Kidney tubule cell (primary cell): ENCODE measurements around the gene TCF7L2.

Experiments
- DNase-seq: peaks from one replicate; pipeline ENCODE4 v3.0.0-alpha.2; 2018; ENCODE audit warnings: low spot score

Gene TCF7L2

DNA sequence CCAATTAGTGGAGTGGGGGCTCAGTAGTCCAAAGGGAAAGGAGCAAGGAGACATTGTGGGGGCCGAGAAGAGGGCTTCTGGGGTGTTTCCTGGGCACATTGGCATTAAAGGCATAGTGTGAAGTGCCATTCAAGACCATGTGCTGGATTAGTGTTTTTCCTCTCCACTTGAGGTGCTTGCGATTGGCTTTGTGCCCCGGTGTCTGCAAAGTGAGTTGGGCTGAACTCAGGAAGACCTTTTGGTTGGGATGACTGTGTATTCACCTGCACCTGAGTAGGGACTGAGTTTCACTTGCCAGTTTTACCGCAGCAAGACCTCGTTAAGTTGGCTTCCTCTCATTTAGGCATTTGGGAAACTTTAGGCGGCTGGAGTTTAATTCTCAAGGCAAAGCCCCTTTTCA lies 73.0 kb downstream of the TCF7L2 start:
- no peak for DNase-seq

DNA sequence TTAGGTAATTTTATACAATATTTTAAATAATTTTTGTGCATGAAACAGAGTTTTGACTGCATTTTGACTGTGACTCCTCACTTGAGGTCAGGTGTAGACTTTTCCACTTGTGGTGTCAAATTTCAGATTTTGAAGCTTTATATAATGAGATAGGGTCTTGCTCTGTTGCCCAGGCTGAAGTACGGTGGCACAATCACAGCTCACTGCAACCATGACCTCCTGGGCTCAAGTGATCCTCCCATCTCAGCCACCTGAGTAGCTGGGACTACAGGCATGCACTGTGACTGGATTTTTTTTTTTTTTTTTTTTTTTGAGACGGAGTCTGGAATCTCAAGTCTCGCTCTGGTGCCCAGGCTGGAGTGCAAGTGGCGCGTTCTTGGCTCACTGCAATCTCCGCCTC lies 74.9 kb downstream of the TCF7L2 start:
- DNase-seq, result no peak

DNA sequence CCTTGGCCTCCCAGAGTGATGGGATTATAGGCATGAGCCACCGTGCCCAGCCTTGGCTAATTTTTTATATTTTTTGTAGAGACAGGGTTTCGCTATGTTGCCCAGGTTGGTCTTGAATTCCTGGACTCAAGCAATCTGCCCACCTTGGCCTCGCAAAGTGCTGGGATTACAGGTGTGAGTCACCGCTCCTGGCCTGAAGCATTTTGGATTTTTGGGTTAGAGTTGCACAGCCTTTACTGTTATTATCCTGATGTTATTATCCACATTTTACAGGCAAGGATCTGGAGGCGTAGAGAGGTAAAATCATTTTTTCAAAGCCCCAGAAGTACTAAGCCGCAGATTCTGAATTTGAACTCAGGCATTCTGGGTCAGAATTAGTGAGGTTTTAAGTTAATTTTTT lies 75.4 kb downstream of the TCF7L2 start:
- no peak for DNase-seq

DNA sequence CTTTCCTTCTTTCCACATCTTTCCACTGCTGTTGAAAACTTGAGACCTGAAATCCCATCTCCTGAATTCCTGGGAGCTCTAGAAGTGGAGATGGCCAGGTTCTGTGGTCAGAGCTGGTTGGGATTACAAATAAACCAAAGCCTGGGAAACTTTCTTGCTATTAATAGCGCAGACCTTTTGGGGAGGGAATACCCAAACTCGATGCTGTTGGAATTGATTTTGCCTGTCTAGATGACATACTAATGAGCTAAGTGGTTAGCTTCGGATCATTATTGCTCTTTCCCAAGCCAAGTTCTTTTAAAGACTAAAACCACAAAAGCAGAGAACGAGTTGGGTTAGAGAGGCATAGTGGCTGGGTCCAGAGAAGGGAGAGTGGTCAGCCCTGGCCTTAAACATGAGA lies 76.6 kb downstream of the TCF7L2 start:
- DNase-seq, result peak; percentile 60

DNA sequence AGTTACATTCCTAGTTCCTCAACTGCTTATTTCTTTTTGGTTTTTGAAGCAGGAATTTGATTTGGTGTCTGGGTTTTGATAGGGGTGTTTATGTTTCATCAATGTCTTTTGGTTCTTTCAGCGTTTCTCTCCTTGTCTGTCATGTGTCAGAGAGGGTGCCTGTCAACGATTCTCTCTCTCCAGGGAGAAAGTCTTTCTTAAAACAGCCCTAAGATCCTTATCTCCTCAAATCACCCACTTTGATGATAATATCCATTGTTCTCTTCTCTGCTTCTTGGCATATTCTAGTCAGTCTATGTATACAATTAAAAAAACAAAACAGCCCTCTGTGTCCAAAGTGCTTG lies 77.2 kb downstream of the TCF7L2 start:
- DNase-seq, result no peak

DNA sequence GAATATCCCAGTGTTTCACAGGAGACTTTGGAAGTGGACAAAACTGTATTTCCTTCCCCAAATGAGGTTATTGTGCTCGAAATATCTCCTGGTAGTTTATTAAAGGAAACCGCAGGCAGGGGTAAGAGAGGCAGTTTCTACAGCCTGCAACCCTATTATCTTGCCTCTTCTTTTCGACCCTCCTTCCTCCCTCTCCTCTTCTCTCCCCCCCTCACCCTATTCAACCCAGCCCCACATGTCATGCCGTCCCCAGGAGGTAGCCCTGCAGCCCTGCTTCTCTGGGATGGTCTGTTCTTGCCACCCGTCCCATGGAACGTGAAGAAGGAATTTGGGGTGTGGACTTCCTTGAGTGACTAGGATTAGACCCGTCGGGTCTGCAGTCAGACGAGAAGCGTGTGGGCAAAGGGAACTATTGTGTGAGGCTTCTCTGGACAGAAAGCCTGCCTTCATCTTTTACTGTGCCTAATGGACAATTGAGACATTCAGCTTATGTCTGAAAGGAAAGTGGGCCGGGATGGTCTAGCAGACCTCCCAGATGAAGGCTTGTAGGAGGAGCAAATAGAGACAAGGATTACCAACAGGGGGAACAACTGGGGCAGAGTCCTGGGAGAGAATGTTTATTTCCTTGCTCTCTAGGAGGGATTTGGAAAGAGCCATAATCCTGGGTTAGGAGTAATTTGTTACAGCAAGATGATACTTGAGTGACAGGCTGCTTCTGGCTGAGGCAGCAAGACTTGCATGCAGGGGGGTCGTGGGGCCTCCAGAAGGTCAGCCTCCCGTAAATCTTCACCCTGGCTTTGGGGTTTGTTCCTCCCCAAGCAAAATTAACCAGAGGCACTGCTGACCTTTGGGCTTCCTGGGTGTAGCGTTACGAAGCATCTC lies 77.8 kb downstream of the TCF7L2 start:
- DNase-seq, result no peak

DNA sequence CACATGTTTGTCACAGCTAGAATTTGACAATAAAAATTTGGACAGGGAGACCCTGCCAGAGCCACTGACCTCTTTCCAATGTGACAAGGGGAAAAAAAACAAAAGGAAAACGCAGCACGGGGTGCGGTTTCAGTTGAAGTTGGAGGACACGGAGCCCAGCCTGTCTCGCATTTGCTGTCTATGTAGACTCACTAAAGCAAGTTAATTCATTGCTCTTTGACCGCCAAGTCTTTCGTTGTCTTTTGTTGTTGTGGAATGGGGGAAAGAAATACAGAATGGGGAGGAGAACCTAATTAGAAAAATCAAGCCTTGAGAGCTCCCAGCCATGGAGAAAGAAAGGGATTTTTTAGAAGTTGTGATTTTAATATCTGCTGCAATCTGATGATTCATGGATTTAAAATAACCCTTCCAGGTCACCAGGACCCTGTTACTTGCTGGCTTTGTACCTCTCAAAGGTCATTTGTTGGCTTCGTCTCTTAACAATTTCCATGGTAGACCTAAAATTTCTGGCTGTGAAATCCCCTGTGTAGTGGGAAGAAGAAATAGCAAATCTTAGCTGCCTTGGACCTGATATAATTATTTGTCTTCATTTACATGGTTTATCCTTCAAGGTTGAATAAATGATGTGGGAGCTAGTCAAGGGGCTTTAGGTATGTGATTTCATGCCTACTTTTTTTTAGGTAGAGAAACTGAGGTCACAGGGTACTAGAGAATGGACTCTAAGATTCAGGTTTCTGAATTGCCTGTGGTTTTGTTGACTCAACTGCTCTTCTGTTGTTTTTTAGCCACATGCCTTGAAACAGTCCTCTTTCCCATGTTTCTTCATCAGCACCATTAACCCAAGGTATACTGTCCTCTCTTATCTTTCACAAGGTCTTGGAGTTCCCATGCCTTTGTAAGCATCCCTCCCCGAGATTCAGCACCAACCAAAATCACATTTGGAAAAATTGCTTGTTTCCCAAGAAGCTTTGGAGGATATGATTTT lies 78.7 kb downstream of the TCF7L2 start:
- no peak for DNase-seq

DNA sequence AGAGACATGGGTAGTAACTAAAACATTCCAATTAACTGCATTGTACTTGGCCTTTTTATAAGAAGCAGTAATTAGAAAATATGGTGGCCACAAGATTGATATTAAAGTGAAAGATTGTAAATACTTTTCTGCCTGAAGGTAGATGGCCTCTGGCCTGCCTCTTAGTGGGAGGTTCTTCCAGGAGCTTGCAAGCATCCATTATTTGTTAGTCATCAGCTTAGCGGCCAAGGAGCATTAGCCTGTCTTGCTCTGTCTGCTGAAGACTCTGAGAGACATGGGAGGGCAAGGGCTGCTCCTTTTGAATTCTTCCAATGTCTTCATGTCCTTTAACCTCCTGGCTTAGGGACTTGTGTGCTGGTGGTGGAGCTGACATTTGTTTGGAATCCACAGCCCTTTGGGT lies 80.4 kb downstream of the TCF7L2 start:
- DNase-seq, result peak; percentile 56

DNA sequence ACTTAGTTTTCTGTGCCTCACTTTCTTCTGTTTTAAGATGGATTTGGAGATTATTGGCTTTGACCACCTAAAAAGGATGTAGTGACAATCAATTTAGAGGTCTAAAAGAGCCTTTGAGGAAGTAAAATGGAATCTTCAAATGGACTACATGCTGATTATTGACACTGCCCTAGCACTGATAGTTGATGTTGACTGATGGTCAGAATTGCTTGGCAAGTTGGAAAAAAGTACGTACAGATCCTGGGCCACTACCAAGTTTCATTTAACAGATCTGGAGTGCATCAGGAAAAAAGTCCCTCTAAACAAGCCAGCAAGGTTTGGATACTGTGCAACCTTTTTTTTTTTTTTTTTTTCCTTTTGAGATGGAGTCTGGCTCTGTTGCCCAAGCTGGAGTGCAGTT lies 81.1 kb downstream of the TCF7L2 start:
- DNase-seq, result no peak

DNA sequence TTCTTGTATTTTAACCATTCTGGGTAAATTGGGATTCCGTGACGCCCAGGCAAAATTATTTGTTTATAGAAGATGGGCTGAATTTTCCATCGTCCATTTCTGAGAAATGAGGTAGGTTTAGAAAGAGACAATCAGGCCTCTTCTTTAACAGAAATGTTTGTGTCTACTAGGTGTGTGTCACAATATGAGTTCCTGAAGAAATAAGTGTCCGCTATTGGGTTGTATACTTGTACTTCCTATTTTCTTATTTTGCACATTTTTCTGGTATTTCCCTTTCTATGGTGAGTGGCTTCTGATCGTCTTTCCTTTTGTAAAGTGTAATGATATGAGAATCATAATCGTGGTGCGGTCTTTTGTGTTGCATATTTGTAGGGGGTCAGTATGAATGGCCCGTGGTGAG lies 83.9 kb downstream of the TCF7L2 start:
- no peak for DNase-seq

DNA sequence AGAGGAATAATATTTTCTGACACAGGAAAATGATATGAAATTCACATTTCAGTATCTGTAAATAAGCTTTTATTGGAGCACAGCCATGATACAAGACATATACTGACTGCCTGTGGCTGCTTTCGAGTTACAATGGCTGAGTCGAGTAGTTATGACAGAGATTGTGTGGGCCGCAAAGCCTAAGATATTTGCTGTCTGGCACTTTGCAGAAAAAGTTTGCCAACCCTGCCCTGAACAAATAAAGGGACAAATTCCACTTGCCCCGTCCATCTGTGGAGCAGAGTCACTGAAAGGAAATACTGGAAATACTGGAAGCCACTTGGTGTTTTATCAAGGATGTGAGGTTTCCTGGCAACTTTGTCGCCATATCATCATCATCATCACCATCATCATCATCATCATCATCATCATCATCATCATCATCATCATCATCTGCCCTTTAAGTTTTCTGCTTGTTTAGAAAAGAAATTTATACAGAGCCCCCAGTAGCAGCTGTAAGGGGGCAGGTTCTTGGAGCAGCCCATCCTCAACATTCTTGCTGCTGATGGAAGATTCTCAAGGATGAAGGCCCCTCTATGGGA lies 85.8 kb downstream of the TCF7L2 start:
- no peak for DNase-seq

DNA sequence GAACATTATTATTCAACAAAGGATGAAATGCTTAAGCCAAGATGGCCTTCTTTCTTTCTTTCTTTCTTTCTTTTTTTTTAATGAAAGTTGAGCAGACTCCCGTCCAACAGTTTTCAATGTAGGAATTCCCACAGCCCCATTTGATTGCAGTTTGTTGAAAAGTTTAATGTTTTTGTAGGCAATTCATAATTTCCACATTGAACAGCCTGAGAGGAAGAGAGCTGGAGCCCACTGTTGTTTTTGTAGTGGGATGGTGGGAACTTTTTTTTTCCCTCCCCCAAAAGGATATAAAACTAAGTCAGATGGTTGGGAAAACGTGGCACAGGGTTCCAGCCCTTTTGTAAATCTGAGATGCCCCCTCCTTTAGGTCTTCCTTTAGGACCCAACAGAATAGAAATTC lies 86.6 kb downstream of the TCF7L2 start:
- no peak for DNase-seq

DNA sequence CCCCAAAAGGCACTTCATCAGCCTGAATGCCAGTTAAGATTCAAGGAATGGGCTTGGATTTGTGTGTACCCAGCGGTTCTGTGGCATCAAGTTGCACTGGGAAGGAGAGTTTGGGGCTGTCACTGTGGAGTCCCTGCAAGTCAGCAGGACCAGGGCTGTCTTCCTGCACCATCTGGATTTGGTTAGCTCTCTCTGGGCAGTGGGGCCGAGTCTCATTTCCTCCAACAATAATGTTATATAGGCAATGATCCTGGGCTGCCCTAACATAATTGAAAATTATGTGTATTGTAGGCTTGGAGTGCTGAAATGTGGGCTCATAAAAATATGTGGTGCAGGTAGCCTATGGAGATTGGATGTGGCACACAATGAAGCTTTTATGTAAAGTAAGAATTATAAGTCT lies 87.2 kb downstream of the TCF7L2 start:
- DNase-seq, result no peak

DNA sequence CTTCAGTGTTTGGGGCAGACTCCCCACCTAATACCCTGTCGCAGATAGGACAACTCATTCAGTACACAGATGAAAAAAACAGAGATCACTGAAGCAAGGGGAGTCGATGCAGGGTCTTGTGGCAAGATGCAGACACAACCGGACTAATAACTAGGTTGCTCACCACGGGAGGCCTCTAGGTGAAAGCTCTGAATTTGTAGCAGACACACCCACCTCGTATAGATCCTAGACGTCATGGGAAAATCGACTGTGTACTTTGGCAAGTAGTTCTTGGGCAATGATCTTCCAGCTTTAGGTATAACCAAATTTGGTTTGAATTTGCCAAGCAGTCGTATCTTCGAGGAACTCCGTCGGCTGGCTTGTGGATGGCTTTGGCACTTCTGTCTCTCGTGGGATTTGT lies 88.1 kb downstream of the TCF7L2 start:
- no peak for DNase-seq

DNA sequence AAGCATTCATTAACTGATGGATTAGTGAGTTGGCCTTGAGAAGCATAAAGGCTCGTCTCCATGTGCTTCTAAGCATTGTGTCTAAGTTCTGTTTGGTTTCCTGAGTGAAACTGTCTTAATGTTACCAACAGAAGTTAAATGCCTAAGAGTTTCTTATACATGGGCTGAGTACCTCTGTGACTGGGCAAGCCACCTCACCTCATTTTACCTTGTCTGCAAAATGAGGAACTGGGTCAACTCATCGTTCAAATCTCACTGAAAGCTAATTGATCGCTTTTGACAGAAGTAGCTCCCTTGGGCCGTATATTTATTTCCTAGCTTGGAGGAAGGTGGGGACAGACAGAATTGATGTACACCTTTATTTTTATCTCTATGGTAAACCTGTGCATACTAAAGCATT lies 88.9 kb downstream of the TCF7L2 start:
- no peak for DNase-seq

DNA sequence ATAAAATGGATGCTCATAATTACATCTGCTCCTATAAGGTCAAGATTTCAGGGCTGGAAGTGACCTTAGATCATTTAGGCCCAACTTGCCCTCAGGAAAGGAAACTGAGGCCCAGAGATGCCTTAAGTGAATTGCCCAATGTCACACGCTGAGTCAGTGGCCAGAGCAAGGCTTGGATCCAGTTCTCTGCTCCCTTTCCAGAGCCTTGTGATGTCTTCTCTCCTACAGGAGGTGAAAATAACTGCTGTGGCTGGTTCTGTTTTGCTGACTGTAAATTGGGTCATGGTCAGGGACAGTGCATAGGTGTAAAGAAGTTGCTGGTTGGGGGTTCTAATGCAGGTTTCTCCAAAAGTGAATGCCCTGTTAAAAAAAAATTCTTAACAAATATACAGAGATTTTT lies 91.3 kb downstream of the TCF7L2 start:
- DNase-seq, result no peak

DNA sequence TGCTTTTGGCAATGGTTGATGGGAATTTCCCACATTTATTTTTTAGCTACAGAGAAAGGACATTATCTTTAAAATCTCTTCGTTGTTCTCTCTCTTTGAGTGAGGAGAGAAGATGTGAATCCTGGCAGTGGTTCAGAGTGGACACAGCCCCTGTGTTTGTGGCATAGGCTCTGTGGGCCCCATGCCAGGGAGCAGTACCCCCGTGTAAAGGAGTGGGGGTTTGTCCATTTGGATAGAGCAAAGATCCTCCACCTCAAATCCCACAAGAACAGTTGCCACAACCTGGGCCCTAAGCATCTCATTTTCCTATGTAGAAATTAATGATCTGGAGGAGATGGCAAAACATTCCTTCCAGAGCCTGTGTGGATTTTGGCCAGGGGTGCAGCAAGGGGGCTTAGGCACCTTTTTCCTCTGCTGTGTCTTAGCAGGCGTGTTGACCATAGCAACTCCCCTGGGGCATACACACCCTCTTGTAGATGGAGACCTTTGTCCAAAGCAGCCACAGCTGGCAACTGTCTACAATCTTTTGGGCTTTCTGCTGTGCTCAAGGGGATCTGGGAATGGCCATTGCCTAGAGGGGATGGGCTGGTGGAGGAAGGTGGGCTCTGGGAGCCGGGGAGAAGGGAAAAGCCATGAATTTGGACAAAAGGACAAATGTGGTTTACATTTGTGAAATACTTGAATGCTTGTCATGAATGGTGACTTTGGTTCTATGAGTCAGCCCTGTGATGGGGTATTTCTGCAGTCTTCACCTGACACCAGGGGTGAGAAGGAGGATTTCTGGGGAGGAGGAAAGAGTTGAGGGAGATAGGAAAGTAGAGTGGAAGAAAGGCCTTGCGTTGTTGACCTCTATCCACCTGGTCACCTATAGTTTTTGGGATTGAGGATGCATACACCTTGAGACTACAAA lies 92.0 kb downstream of the TCF7L2 start:
- peak; percentile 50 for DNase-seq

DNA sequence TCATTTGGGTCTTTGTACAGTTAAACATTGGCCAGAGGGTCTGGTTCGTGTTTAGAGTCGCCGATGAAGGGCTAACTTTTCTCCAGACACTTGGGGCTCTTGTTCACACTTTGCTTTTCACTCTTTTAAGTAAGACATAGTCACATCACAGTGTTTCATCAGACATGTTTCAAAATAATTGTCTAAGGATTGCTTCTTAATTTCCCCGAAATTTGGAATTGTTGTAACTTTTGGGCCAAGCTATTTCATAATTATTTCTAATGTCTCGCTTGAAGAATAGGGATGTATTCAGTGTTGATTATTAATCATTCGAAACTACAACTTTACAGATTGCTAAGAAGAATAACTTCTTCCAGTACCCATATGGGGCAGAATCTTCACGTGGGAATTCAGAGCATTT lies 92.8 kb downstream of the TCF7L2 start:
- no peak for DNase-seq

DNA sequence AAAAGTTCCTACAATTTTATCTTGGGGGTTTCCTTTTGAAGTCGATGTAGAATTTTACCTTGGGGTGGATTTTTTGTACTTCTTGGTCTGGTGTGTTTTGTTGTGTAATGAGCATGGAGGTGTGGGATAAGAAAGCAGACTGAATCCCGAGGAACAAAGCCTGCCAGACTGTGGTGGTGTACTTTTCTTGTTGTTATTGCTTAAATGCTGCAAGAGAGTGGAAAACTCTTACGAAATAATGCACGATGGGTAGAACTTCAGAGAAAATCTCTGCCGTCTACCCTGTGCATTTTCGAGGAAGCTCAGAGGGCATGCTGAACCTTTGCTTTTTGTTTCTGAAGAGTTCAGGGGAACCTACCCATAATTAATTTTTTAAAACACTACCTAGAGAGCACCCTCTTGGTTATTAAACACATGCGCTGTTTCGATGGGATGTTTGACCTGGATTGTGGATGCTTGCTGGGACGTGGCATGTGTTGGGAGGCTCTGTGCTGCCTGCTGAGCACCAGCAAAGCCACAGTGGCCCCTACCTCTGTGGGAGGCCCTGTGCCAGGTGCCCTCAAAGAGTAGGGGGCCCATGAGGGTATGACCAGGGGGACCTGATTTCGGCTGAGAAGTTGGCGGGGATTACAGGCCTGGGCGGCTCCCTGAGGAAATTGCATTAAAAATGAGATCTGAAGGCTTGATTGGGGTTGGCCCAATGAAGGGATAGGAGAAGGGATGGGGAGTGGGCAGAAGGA lies 94.1 kb downstream of the TCF7L2 start:
- DNase-seq, result no peak

DNA sequence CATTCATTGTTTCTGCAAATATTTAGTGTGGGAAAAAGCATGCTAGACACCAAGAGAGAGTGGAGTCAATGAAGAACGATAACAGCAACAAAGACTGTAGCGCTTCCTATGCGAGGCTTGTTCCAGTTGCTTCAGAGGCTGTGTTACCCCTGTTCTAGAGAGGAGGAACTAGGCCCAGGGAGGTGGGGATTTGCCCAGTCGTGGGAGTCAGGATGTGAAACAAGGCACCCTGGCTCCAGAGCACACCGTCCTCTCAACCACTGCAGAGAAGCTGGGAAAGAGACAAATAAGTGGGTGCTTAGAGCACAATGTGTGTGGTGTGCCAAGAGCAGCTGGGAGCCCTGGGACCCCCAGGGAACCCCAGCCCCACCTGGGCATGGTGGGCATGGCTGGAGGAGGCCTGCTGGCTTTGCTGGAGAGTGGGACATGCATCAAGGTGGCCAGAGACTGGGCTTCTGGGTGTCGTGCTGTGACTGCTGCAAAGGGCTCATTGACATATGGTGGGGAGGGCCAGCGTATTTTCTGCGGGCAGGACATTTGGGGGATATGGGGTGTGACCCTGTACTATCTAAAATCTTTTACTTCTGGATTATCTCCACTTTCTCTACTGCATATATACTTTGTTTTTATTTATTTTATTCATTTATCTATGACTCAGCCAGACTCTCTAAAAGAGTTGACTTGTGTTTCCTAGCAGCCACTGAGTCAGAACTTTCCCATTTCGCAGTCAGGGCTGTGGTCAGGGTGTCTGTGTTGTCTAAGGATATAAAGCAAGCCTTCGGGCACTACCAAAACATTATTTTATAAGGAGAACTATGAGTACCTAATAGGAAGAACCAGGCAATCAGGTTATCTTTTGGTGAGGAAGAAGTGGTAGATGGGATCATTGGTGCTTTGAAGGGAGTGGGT lies 95.4 kb downstream of the TCF7L2 start:
- DNase-seq, result peak; percentile 88
